NCI-H524 treated with DMSO at 0.1 percent for 48 hours (cell line): Measurements from ENCODE around the gene RNF103.
"Not testable (repeated sequence)": the region's sequence is repeated elsewhere in the genome, so short reads cannot be mapped to it uniquely, and the experiment has no call there.

Experiments
- DNase-seq: peaks from one replicate; lab custom pipeline; 2025; lab: John Stamatoyannopoulos, UW

Gene RNF103

GRCh38 chr2:86625096-86625495, 1.4 kb upstream of the RNF103 start:
- no peak for DNase-seq

- DNase-seq, result no peak
Observed at GRCh38 chr2:86624267-86624547, 542 bp upstream of the RNF103 start.

GRCh38 chr2:86623043-86623493, 597 bp downstream of the RNF103 start:
- DNase-seq, result no peak

- DNase-seq, result no peak
Observed at GRCh38 chr2:86622519-86623042, 1.1 kb downstream of the RNF103 start.

- no peak for DNase-seq
Observed at GRCh38 chr2:86621280-86621943, 2.3 kb downstream of the RNF103 start.

- no peak for DNase-seq
Observed at GRCh38 chr2:86617738-86618137, 5.9 kb downstream of the RNF103 start.

GRCh38 chr2:86617153-86617552, 6.5 kb downstream of the RNF103 start:
- DNase-seq, result peak; percentile 30

GRCh38 chr2:86616502-86616901, 7.2 kb downstream of the RNF103 start:
- DNase-seq, result no peak

GRCh38 chr2:86615596-86615995, 8.1 kb downstream of the RNF103 start:
- DNase-seq, result no peak

GRCh38 chr2:86613515-86613914, 10.2 kb downstream of the RNF103 start:
- DNase-seq, result no peak

GRCh38 chr2:86610871-86611270, 12.8 kb downstream of the RNF103 start:
- DNase-seq, result no peak

GRCh38 chr2:86608832-86609410, 14.7 kb downstream of the RNF103 start:
- no peak for DNase-seq

GRCh38 chr2:86603905-86604304, 19.8 kb downstream of the RNF103 start:
- DNase-seq, result no peak

GRCh38 chr2:86598966-86599365, 24.7 kb downstream of the RNF103 start:
- DNase-seq, result no peak

GRCh38 chr2:86596118-86596517, 27.5 kb downstream of the RNF103 start:
- no peak for DNase-seq

GRCh38 chr2:86593266-86593665, 30.4 kb downstream of the RNF103 start:
- DNase-seq, result no peak

GRCh38 chr2:86592547-86593230, 31.0 kb downstream of the RNF103 start:
- DNase-seq, result no peak

- not testable (repeated sequence) for DNase-seq
Observed at GRCh38 chr2:86589701-86590100, 34.0 kb downstream of the RNF103 start.

GRCh38 chr2:86584151-86584913, 39.3 kb downstream of the RNF103 start:
- DNase-seq, result no peak

GRCh38 chr2:86580560-86580959, 43.1 kb downstream of the RNF103 start:
- no peak for DNase-seq

- no peak for DNase-seq
Observed at GRCh38 chr2:86577817-86578456, 45.7 kb downstream of the RNF103 start.

GRCh38 chr2:86570059-86570458, 53.6 kb downstream of the RNF103 start:
- no peak for DNase-seq
